Keratinocyte (primary cell): ENCODE results near the gene LAMP2. TPM values are rescaled to one million over a fixed set of nuclear protein-coding genes. Genes with fewer than 3 reads are reported as not detected.
"Not testable (repeated sequence)": the region's sequence is repeated elsewhere in the genome, so short reads cannot be mapped to it uniquely, and the experiment has no call there.

Experiments used
- DNase-seq: peaks from one replicate; pipeline ENCODE4 v3.0.0-alpha.2; 2011; ENCODE audit warnings: low read depth, missing footprints, low spot score
- FAIRE-seq: peaks from 2 replicates; lab custom pipeline; 2011; peaks lifted over from hg19 to GRCh38; lab: Jason Lieb, UNC
- H2AFZ ChIP-seq: 2 replicates; pipeline ENCODE4 v1.6.0; 2012; ENCODE audit warnings: low read length, control low read depth, inconsistent platforms; ENCODE audit not compliant: control insufficient read depth
- H3K27ac ChIP-seq: 2 replicates; pipeline ENCODE4 v1.5.1; 2011; ENCODE audit warnings: low read length; ENCODE audit not compliant: control insufficient read depth, insufficient read depth
- H3K27me3 ChIP-seq: 3 replicates; pipeline ENCODE4 v1.6.0; 2011; ENCODE audit warnings: low read length; ENCODE audit not compliant: control insufficient read depth, insufficient read depth; ENCODE audit errors: extremely low read depth
- H3K36me3 ChIP-seq, 2 experiments: 2 replicates in 1 of 2; 3 replicates in 1 of 2; pipeline ENCODE4 v1.5.1; 2011; ENCODE audit warnings: low read length in 2 of 2, mild to moderate bottlenecking in 1 of 2; ENCODE audit not compliant: control insufficient read depth in 2 of 2, insufficient read depth in 2 of 2; ENCODE audit errors: extremely low read depth in 1 of 2
- H3K4me1 ChIP-seq: 3 replicates; pipeline ENCODE4 v1.5.1; 2011; ENCODE audit warnings: low read length; ENCODE audit not compliant: control insufficient read depth, insufficient read depth; ENCODE audit errors: extremely low read depth
- H3K4me2 ChIP-seq: 3 replicates; pipeline ENCODE4 v1.6.0; 2011; ENCODE audit warnings: low read depth, low read length; ENCODE audit not compliant: control insufficient read depth, insufficient read depth; ENCODE audit errors: extremely low read depth
- H3K4me3 ChIP-seq, 3 experiments: fragments of 200-600 bp in 1 of 3; sonication (generic) in 1 of 3; 2 replicates in 2 of 3; 3 replicates in 1 of 3; pipeline ENCODE4 v1.5.1; 2011 to 2016; ENCODE audit warnings: low read length in 3 of 3, mild to moderate bottlenecking in 3 of 3, control low read depth in 2 of 3, inconsistent platforms in 1 of 3, low read depth in 1 of 3, mixed read lengths in 1 of 3, mixed run types in 1 of 3, moderate library complexity in 1 of 3; ENCODE audit not compliant: control insufficient read depth in 2 of 3, insufficient read depth in 2 of 3; ENCODE audit errors: extremely low read depth in 1 of 3
- H3K79me2 ChIP-seq: 2 replicates; pipeline ENCODE4 v1.6.0; 2012; ENCODE audit warnings: low read length; ENCODE audit not compliant: control insufficient read depth, insufficient read depth
- H3K9ac ChIP-seq: 3 replicates; pipeline ENCODE4 v1.6.0; 2011; ENCODE audit warnings: low read length; ENCODE audit not compliant: control insufficient read depth, insufficient read depth; ENCODE audit errors: extremely low read depth
- H3K9me1 ChIP-seq: 3 replicates; pipeline ENCODE4 v1.6.0; 2011; ENCODE audit warnings: low read length; ENCODE audit not compliant: control insufficient read depth, insufficient read depth; ENCODE audit errors: extremely low read depth
- H3K9me3 ChIP-seq: 2 replicates; pipeline ENCODE4 v1.5.1; 2012; ENCODE audit warnings: low read depth, low read length; ENCODE audit not compliant: control insufficient read depth
- H4K20me1 ChIP-seq: 3 replicates; pipeline ENCODE4 v1.6.0; 2011; ENCODE audit warnings: low read length; ENCODE audit not compliant: control insufficient read depth, insufficient read depth; ENCODE audit errors: extremely low read depth
- EZH2 ChIP-seq: IDR thresholded peaks from one replicate; pipeline ENCODE4 v1.6.1; 2012; ENCODE audit warnings: inconsistent platforms, mild to moderate bottlenecking, low read length, moderate library complexity
- dilution Hi-C: fragments of 300-500 bp; cut with MboI; formaldehyde crosslinking; loops from one replicate; pipeline ENCODE4 v1.7.0; 2020; ENCODE audit warnings: low sequenced_read_pairs; ENCODE audit not compliant: extremely low pct_ligation_motif_present
- polyA plus RNA-seq, 5 experiments: library from polyadenylated mRNA; depleted of rRNA in 3 of 5; stranded (reverse) in 3 of 5; stranded (forward) in 1 of 5; unstranded in 1 of 5; fragments of >200 nt; gene quantifications; 1 replicate in 1 of 5; 2 replicates in 3 of 5; 3 replicates in 1 of 5; pipeline versions ENCODE4 v1.2.1 to v1.2.3, GENCODE V29; 2011 to 2012; ENCODE audit warnings: missing spikeins in 2 of 5, low read depth in 1 of 5, low replicate concordance in 1 of 5
- TF ChIP-seq, protein P1 (sequence below), 3 experiments: IDR thresholded peaks in 1 of 3; conservative IDR thresholded peaks in 1 of 3; optimal IDR thresholded peaks in 1 of 3; 2 replicates in 2 of 3; 3 replicates in 1 of 3; pipeline versions ENCODE3 to v1.5.1; 2011; ENCODE audit warnings: low read length in 3 of 3, mild to moderate bottlenecking in 3 of 3, moderate library complexity in 2 of 3, control low read depth in 1 of 3, inconsistent platforms in 1 of 3; ENCODE audit not compliant: insufficient read depth in 2 of 3; ENCODE audit errors: extremely low read depth in 1 of 3

LAMP2 gene
- polyA plus RNA-seq, 1 donor (not counting 4 experiments of a cell fraction or from before 2014, with no cell fraction given), result 200 TPM

DNA sequence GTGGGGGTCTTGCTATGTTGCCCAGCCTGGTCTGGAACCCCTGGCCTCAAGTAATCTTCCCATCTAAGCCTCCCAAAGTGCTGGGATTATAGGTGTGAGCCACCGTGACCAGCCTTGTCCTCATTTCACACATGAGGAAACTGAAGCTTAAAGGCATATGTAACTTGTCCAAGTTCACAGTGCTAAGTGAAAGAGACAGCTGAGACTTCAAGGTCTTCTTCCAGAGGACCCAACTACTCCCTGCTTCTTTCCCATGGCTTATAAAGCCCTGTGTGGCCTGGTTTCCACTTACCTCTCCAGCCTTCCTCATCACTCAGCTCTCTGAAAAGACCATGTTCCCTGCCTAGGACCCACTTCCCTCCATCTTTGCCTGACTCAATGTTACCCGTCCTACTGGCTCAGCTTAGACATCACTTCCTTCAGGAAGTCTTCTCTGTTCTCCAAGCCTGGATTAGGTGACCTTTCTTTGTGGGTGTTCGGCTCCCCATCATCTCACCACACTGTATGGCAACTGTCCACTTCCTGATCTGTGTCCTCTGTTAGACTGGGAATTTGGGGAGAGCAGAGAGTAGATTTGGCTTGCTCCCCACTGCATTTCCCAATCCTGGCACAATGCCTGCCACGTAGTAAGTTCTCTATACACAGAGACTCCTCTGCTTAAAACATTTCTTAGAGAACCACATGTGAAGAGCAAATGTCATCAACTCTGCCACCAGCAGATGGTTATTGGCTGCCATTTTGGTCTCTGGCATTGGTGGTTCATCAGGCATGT is 30.4 kb upstream of the LAMP2 start:
- no peak overlapping the region for H3K27ac ChIP-seq
- H3K4me2 ChIP-seq, result no peak overlapping the region
- H3K4me3 ChIP-seq, result no peak overlapping the region
- no peak overlapping the region for H2AFZ ChIP-seq
- dilution Hi-C loops, result no loop called here
- no peaks in the 10 kb centered on the region for H3K9me1 ChIP-seq
- no peak for TF ChIP-seq EZH2
- no peaks in the 10 kb centered on the region for H4K20me1 ChIP-seq
- H3K36me3 ChIP-seq, result no peaks in the 10 kb centered on the region
- DNase-seq, result no peak
- no peak overlapping the region for H3K9ac ChIP-seq
- H3K27me3 ChIP-seq, result no peaks in the 10 kb centered on the region
- H3K4me1 ChIP-seq, result no peaks in the 10 kb centered on the region
- no peaks in the 10 kb centered on the region for H3K79me2 ChIP-seq
- no peak for FAIRE-seq
- H3K9me3 ChIP-seq, result no peaks in the 10 kb centered on the region

DNA sequence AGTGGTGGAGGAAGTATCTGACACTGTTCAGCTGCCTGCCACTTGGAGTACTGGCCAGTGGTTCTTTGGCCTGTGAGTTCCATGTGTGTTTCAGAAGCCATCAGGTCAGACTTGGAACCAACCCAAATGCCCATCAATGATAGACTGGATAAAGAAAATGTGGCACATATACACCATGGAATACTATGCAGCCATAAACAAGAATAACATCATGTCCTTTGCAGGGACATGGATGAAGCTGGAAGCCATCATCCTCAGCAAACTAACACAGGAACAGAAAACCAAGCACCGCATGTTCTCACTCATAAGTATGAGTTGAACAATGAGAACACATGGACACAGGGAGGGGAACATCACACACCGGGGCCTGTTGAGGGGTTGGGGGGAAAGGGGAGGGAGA is 21.0 kb upstream of the LAMP2 start:
- H4K20me1 ChIP-seq, H2AFZ ChIP-seq, H3K79me2 ChIP-seq, H3K27ac ChIP-seq, H3K27me3 ChIP-seq, H3K4me2 ChIP-seq, DNase-seq, H3K36me3 ChIP-seq, H3K4me1 ChIP-seq, H3K4me3 ChIP-seq, FAIRE-seq, H3K9me1 ChIP-seq, H3K9me3 ChIP-seq, dilution Hi-C loops, H3K9ac ChIP-seq: not testable (repeated sequence)

DNA sequence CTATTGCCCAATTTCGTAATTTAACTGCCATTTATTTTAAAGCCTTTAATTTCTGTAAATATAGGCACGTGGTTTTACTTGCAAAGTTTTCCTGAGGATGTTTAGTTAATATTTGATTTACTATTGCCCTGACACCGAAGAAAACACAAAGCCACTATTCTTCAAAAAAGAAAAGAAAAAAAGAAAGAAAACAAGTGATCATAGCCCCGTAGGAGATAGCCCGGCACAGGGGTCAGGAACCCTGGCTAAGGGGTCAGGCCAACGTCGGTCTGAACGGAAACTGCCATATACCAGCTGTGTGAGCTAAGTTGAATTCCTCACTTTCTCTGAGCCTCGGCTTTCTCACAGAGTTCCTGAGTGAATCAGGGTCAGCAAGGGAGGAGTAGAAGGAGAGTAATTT is 17.7 kb upstream of the LAMP2 start:
- Histone ChIP-seq H3K27ac (no peak overlapping the region), H3K4me2 (no peak overlapping the region), H3K9me1 (no peaks in the 10 kb centered on the region), H3K9ac (no peak overlapping the region), H2AFZ (no peak overlapping the region), H3K9me3 (no peaks in the 10 kb centered on the region), H3K27me3 (no peaks in the 10 kb centered on the region), H3K4me3 (no peak overlapping the region), H3K36me3 (no peaks in the 10 kb centered on the region), H4K20me1 (no peaks in the 10 kb centered on the region), H3K79me2 (no peaks in the 10 kb centered on the region), H3K4me1 (peaks cover 5% of the 10 kb centered on the region)
- FAIRE-seq (no peak), DNase-seq (no peak)
- dilution Hi-C loops, result no loop called here
- no peak for TF ChIP-seq EZH2
- TF ChIP-seq, protein P1, sequence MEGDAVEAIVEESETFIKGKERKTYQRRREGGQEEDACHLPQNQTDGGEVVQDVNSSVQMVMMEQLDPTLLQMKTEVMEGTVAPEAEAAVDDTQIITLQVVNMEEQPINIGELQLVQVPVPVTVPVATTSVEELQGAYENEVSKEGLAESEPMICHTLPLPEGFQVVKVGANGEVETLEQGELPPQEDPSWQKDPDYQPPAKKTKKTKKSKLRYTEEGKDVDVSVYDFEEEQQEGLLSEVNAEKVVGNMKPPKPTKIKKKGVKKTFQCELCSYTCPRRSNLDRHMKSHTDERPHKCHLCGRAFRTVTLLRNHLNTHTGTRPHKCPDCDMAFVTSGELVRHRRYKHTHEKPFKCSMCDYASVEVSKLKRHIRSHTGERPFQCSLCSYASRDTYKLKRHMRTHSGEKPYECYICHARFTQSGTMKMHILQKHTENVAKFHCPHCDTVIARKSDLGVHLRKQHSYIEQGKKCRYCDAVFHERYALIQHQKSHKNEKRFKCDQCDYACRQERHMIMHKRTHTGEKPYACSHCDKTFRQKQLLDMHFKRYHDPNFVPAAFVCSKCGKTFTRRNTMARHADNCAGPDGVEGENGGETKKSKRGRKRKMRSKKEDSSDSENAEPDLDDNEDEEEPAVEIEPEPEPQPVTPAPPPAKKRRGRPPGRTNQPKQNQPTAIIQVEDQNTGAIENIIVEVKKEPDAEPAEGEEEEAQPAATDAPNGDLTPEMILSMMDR (optimal IDR thresholded peaks at IDR 0.05 in 1 of 3, IDR thresholded peaks at IDR 0.05 in 1 of 3, conservative IDR thresholded peaks at IDR 0.05 in 1 of 3; ENCODE audit: extremely low read depth in 1 of 3, insufficient read depth in 2 of 3, low read length in 3 of 3), result no peak
